Measurements from ENCODE around the gene RAD51B.

- TF ChIP-seq POLR2A (IDR thresholded peaks at IDR 0.05) (no peak), CTCF (IDR thresholded peaks at IDR 0.05) (no peak), POLR2AphosphoS5 (IDR thresholded peaks at IDR 0.05; ENCODE audit: insufficient read depth in 1 of 2, low read depth in 1 of 2) (no peak)
Measured at GRCh38 chr14:68606176-68606575, 786.6 kb downstream of the RAD51B start.

All from vagina (tissue), 2 donors.